Endothelial cell of umbilical vein (primary cell): Measurements from ENCODE around the gene CEP250. TPM values are rescaled to one million over a fixed set of nuclear protein-coding genes. Genes with fewer than 3 reads are reported as not detected.

Experiments used
- BruUV-seq: library from RNA; stranded (reverse); fragments of 400-500 nt; replicated peaks from 2 replicates; lab custom pipeline; 2021; lab: Mats Ljungman, UMichigan
- CTCF ChIA-PET: fragments of 300-600, 350-600 bp; sonication (Branson Sonifier 250); formaldehyde crosslinking; loops from one replicate; lab custom pipeline; 2021; ENCODE audit warnings: antibody characterized with exemption, inconsistent platforms; lab: Charles Lee
- POLR2A ChIA-PET: fragments of 300-600, 350-600 bp; sonication (Branson Sonifier 250); formaldehyde crosslinking; loops from one replicate; lab custom pipeline; 2021; ENCODE audit warnings: antibody characterized with exemption, inconsistent platforms; lab: Charles Lee
- DNase-seq: peaks from one replicate; pipeline ENCODE4 v3.0.0-alpha.2; 2011; ENCODE audit warnings: low read depth, low spot score
- FAIRE-seq: peaks from 2 replicates; lab custom pipeline; 2011; peaks lifted over from hg19 to GRCh38; lab: Jason Lieb, UNC
- H2AFZ ChIP-seq: 2 replicates; pipeline ENCODE4 v1.6.0; 2012; ENCODE audit warnings: low read depth, low read length, control low read depth, inconsistent platforms
- H3K27ac ChIP-seq: 2 replicates; pipeline ENCODE4 v1.5.1; 2011; ENCODE audit warnings: low read depth, mild to moderate bottlenecking, control low read depth, low read length, moderate library complexity; ENCODE audit not compliant: insufficient read depth
- H3K27me3 ChIP-seq, 2 experiments: 2 replicates each; pipeline versions ENCODE4 v1.6.0 to v1.6.1; 2011; ENCODE audit warnings: low read length in 2 of 2, mixed read lengths in 1 of 2; ENCODE audit not compliant: control insufficient read depth in 2 of 2, insufficient read depth in 2 of 2
- H3K36me3 ChIP-seq, 2 experiments: 2 replicates in 1 of 2; 3 replicates in 1 of 2; pipeline ENCODE4 v1.5.1; 2011; ENCODE audit warnings: low read length in 2 of 2, mild to moderate bottlenecking in 1 of 2, moderate library complexity in 1 of 2; ENCODE audit not compliant: control insufficient read depth in 2 of 2, insufficient read depth in 2 of 2; ENCODE audit errors: extremely low read depth in 1 of 2
- H3K4me1 ChIP-seq: 3 replicates; pipeline ENCODE4 v1.5.1; 2011; ENCODE audit warnings: mild to moderate bottlenecking, low read length; ENCODE audit not compliant: control insufficient read depth, insufficient read depth; ENCODE audit errors: extremely low read depth
- H3K4me2 ChIP-seq: 2 replicates; pipeline ENCODE4 v1.6.1; 2011; ENCODE audit warnings: low read length, control low read depth, mixed read lengths; ENCODE audit not compliant: insufficient read depth
- H3K4me3 ChIP-seq, 3 experiments: fragments of 200-600 bp in 1 of 3; sonication (generic), shearing (Covaris generic) in 1 of 3; replicated peaks in 1 of 3; 2 replicates each; pipeline ENCODE4 v1.5.1; 2011 to 2016; ENCODE audit warnings: control low read depth in 3 of 3, low read length in 3 of 3, mild to moderate bottlenecking in 2 of 3, inconsistent platforms in 1 of 3, low read depth in 1 of 3, moderate library complexity in 1 of 3; ENCODE audit not compliant: insufficient read depth in 1 of 3
- H3K79me2 ChIP-seq: 2 replicates; pipeline ENCODE4 v1.6.0; 2012; ENCODE audit warnings: low read length, inconsistent platforms; ENCODE audit not compliant: control insufficient read depth, insufficient read depth
- H3K9ac ChIP-seq: replicated peaks from 2 replicates; pipeline ENCODE3; 2011; ENCODE audit warnings: low read length, control low read depth; ENCODE audit not compliant: insufficient read depth; ENCODE audit errors: extremely low read depth
- H3K9me1 ChIP-seq: replicated peaks from 3 replicates; pipeline ENCODE4 v1.6.0; 2011; ENCODE audit warnings: mild to moderate bottlenecking, low read length; ENCODE audit not compliant: control insufficient read depth, insufficient read depth; ENCODE audit errors: extremely low read depth
- H3K9me3 ChIP-seq: replicated peaks from 2 replicates; pipeline ENCODE4 v1.5.1; 2012; ENCODE audit warnings: low read length, inconsistent platforms; ENCODE audit not compliant: control insufficient read depth, insufficient read depth
- H4K20me1 ChIP-seq: replicated peaks from 2 replicates; pipeline ENCODE3; 2011; ENCODE audit warnings: mild to moderate bottlenecking, low read length; ENCODE audit not compliant: control insufficient read depth, insufficient read depth; ENCODE audit errors: extremely low read depth
- EZH2 ChIP-seq: IDR thresholded peaks from 2 replicates; pipeline ENCODE4 v1.6.1; 2012; ENCODE audit warnings: borderline replicate concordance, low read depth, mild to moderate bottlenecking, moderate library complexity, low read length, inconsistent platforms; ENCODE audit not compliant: severe bottlenecking
- FOS ChIP-seq: IDR thresholded peaks from 2 replicates; pipeline ENCODE4 v1.6.1; 2011; ENCODE audit warnings: mild to moderate bottlenecking, low read length, moderate library complexity, borderline replicate concordance; ENCODE audit not compliant: insufficient read depth
- GATA2 ChIP-seq: IDR thresholded peaks from 2 replicates; pipeline ENCODE4 v1.7.0; 2011; ENCODE audit warnings: low read depth, mild to moderate bottlenecking, moderate library complexity, mixed read lengths, low read length; ENCODE audit not compliant: insufficient read length, insufficient read depth
- JUN ChIP-seq: IDR thresholded peaks from 2 replicates; pipeline ENCODE4 v1.6.1; 2011; ENCODE audit warnings: borderline replicate concordance, low read depth; ENCODE audit not compliant: insufficient read length, insufficient read depth
- MYC ChIP-seq: IDR thresholded peaks from one replicate; pipeline ENCODE4 v1.6.1; 2011; ENCODE audit warnings: mild to moderate bottlenecking, low read depth, low read length
- POLR2A ChIP-seq: IDR thresholded peaks from 2 replicates; pipeline ENCODE4 v1.6.1; 2012; ENCODE audit warnings: low read depth, mild to moderate bottlenecking, control low read depth, low read length
- POLR2AphosphoS5 ChIP-seq: IDR thresholded peaks from 2 replicates; pipeline ENCODE4 v1.6.1; 2012; ENCODE audit warnings: low read depth, mild to moderate bottlenecking, control low read depth, low read length, moderate library complexity; ENCODE audit not compliant: insufficient read depth
- dilution Hi-C: fragments of 300-500 bp; cut with MboI; formaldehyde crosslinking; loops from one replicate; pipeline ENCODE4 v1.15.0; 2019; ENCODE audit warnings: low sequenced_read_pairs; ENCODE audit not compliant: extremely low pct_ligation_motif_present
- intact Hi-C: fragments of 100-400 bp; cut with micrococcal nuclease; formaldehyde crosslinking; loops from one replicate; pipeline ENCODE4 v1.10.0; 2022
- polyA plus RNA-seq, 4 experiments: library from polyadenylated mRNA; depleted of rRNA in 3 of 4; stranded (reverse) in 3 of 4; unstranded in 1 of 4; fragments of >200 nt; gene quantifications; 2 replicates each; pipeline versions ENCODE4 v1.2.1 to v1.2.3, GENCODE V29; 2011 to 2012; ENCODE audit warnings: missing spikeins in 1 of 4
- total RNA-seq: library from RNA; stranded (reverse); gene quantifications from 2 replicates; pipeline ENCODE4 v1.2.3, GENCODE V29; 2021
- TF ChIP-seq, protein P1 (sequence below): IDR thresholded peaks from 2 replicates; pipeline ENCODE4 v1.6.1; 2011; ENCODE audit not compliant: insufficient read depth, insufficient read length
- TF ChIP-seq, protein P2 (sequence below), 2 donors: IDR thresholded peaks; 1 replicate in 1 of 2; 2 replicates in 1 of 2; pipeline ENCODE4 v1.5.1; 2011; ENCODE audit warnings: low read length in 2 of 2, mild to moderate bottlenecking in 2 of 2, moderate library complexity in 2 of 2, control low read depth in 1 of 2, inconsistent platforms in 1 of 2, low read depth in 1 of 2; ENCODE audit not compliant: insufficient read depth in 1 of 2; ENCODE audit errors: extremely low read depth in 1 of 2

The CEP250 gene
- total and polyA plus RNA-seq, 2 donors (not counting 3 experiments of a cell fraction or from before 2014, with no cell fraction given), result 5.3 to 58.9 TPM

DNA sequence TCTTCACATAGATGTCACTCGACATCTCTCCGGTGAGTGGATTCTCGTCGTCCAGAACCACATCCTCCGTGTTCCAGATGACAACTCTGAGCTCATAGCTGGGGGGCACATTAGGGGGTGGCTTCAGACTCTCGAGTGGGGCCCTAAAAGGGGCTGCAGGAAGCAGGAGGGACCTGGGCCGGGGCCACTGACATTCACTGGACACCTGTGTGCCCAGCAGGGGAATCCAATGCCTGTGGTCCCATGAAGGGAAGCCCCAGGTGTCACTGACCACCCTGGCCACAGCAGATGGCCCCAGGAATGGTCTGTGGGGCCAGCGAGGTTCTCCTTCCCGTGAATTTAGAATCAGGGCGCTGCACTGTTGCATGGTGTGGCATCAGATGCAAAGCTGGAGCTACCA, 105.1 kb downstream of the CEP250 start:
- H3K9me3 ChIP-seq, result no peaks in the 10 kb centered on the region
- no peaks in the 10 kb centered on the region for H4K20me1 ChIP-seq
- H3K79me2 ChIP-seq, result no peaks in the 10 kb centered on the region
- TF ChIP-seq, protein P1, sequence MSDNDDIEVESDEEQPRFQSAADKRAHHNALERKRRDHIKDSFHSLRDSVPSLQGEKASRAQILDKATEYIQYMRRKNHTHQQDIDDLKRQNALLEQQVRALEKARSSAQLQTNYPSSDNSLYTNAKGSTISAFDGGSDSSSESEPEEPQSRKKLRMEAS, result no peak
- no peak for TF ChIP-seq POLR2A
- TF ChIP-seq MYC, result no peak
- TF ChIP-seq, protein P2, sequence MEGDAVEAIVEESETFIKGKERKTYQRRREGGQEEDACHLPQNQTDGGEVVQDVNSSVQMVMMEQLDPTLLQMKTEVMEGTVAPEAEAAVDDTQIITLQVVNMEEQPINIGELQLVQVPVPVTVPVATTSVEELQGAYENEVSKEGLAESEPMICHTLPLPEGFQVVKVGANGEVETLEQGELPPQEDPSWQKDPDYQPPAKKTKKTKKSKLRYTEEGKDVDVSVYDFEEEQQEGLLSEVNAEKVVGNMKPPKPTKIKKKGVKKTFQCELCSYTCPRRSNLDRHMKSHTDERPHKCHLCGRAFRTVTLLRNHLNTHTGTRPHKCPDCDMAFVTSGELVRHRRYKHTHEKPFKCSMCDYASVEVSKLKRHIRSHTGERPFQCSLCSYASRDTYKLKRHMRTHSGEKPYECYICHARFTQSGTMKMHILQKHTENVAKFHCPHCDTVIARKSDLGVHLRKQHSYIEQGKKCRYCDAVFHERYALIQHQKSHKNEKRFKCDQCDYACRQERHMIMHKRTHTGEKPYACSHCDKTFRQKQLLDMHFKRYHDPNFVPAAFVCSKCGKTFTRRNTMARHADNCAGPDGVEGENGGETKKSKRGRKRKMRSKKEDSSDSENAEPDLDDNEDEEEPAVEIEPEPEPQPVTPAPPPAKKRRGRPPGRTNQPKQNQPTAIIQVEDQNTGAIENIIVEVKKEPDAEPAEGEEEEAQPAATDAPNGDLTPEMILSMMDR (IDR thresholded peaks at IDR 0.05; ENCODE audit: extremely low read depth in 1 of 2, insufficient read depth in 1 of 2, low read depth in 1 of 2, low read length in 2 of 2), result no peak
- TF ChIP-seq JUN, result no peak
- no peak for TF ChIP-seq FOS
- no peak for TF ChIP-seq POLR2AphosphoS5
- TF ChIP-seq EZH2, result no peak
- no peak for TF ChIP-seq GATA2
- H3K9me1 ChIP-seq, result no peaks in the 10 kb centered on the region
- DNase-seq (no peak), FAIRE-seq (no peak)
- H3K4me1 ChIP-seq, result no peaks in the 10 kb centered on the region
- H3K4me3 ChIP-seq, result no peak overlapping the region
- H3K9ac ChIP-seq, result no peak overlapping the region
- H3K4me2 ChIP-seq, result no peak overlapping the region
- H2AFZ ChIP-seq, result no peak overlapping the region
- CTCF ChIA-PET, result interaction anchor here (1.2 kb wide), 1 partner anchor 59 kb away, joined by 5 read pairs; no protein-coding TSS in a partner anchor
- dilution Hi-C loops, result no loop called here
- no peak overlapping the region for H3K27ac ChIP-seq
- H3K36me3 ChIP-seq, result peaks cover 0 to 18% of the 10 kb centered on the region in 2 experiments
- H3K27me3 ChIP-seq, result no peaks in the 10 kb centered on the region
- no TSS peak for BruUV-seq
- POLR2A ChIA-PET, result no interaction called here
- intact Hi-C loops, result no loop called here
